ENCODE measurements around the gene TBC1D14.

GRCh38 chr4:6996481-6996880 lies 86.9 kb downstream of the TBC1D14 start:
- TF ChIP-seq, protein P1, sequence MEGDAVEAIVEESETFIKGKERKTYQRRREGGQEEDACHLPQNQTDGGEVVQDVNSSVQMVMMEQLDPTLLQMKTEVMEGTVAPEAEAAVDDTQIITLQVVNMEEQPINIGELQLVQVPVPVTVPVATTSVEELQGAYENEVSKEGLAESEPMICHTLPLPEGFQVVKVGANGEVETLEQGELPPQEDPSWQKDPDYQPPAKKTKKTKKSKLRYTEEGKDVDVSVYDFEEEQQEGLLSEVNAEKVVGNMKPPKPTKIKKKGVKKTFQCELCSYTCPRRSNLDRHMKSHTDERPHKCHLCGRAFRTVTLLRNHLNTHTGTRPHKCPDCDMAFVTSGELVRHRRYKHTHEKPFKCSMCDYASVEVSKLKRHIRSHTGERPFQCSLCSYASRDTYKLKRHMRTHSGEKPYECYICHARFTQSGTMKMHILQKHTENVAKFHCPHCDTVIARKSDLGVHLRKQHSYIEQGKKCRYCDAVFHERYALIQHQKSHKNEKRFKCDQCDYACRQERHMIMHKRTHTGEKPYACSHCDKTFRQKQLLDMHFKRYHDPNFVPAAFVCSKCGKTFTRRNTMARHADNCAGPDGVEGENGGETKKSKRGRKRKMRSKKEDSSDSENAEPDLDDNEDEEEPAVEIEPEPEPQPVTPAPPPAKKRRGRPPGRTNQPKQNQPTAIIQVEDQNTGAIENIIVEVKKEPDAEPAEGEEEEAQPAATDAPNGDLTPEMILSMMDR (conservative IDR thresholded peaks at IDR 0.05; ENCODE audit: low read depth, low read length), result no peak
- TF ChIP-seq EZH2 (IDR thresholded peaks at IDR 0.05; ENCODE audit: borderline replicate concordance, low read depth, low read length, poor library complexity, severe bottlenecking), result no peak
